ENCODE measurements around the gene GRID1.

Gene GRID1

GRCh38 chr10:86288695-86289576, 77.7 kb downstream of the GRID1 start:
- no peak for TF ChIP-seq CTCF (IDR thresholded peaks at IDR 0.05; ENCODE audit: insufficient read depth, low read depth, low read length, missing control alignments)
- H3K4me3 ChIP-seq (ENCODE audit: low read length) = no peak overlapping the region
- no peak for DNase-seq (ENCODE audit: low read depth)

- H3K4me3 ChIP-seq (ENCODE audit: low read length) = no peak overlapping the region
- DNase-seq (ENCODE audit: low read depth) = no peak
- no peak for TF ChIP-seq CTCF (IDR thresholded peaks at IDR 0.05; ENCODE audit: insufficient read depth, low read depth, low read length, missing control alignments)
These were observed 78.5 kb downstream of the GRID1 start for GRCh38 chr10:86287966-86288579.

- no peak for DNase-seq (ENCODE audit: low read depth)
- no peak overlapping the region for H3K4me3 ChIP-seq (ENCODE audit: low read length)
- TF ChIP-seq CTCF (IDR thresholded peaks at IDR 0.05; ENCODE audit: insufficient read depth, low read depth, low read length, missing control alignments) = no peak
These were observed 79.3 kb downstream of the GRID1 start for GRCh38 chr10:86287110-86287793.

GRCh38 chr10:86286236-86287109, 80.1 kb downstream of the GRID1 start:
- no peak for DNase-seq (ENCODE audit: low read depth)
- TF ChIP-seq CTCF (IDR thresholded peaks at IDR 0.05; ENCODE audit: insufficient read depth, low read depth, low read length, missing control alignments) = no peak
- H3K4me3 ChIP-seq (ENCODE audit: low read length) = no peak overlapping the region

- DNase-seq (ENCODE audit: low read depth) = no peak
- TF ChIP-seq CTCF (IDR thresholded peaks at IDR 0.05; ENCODE audit: insufficient read depth, low read depth, low read length, missing control alignments) = no peak
- no peak overlapping the region for H3K4me3 ChIP-seq (ENCODE audit: low read length)
These were observed 81.3 kb downstream of the GRID1 start for GRCh38 chr10:86285136-86285790.
